Fibroblast of lung (primary cell): ENCODE measurements around the gene HES1. TPM values are rescaled to one million over a fixed set of nuclear protein-coding genes. Genes with fewer than 3 reads are reported as not detected.

Source experiments
- DNase-seq, 2 donors: peaks; one replicate each; pipeline versions ENCODE4 v3.0.0 to v3.0.0-alpha.2; 2010; ENCODE audit warnings: low read depth in 2 of 2
- H2AFZ ChIP-seq: 2 replicates; pipeline ENCODE4 v1.5.1; 2012; ENCODE audit warnings: low read length, control low read depth, inconsistent platforms
- H3K27ac ChIP-seq: 2 replicates; pipeline ENCODE4 v1.5.1; 2011; ENCODE audit warnings: low read length, control low read depth; ENCODE audit not compliant: insufficient read depth
- H3K27me3 ChIP-seq: 2 replicates; pipeline ENCODE4 v1.5.1; 2011; ENCODE audit warnings: mild to moderate bottlenecking, low read length; ENCODE audit not compliant: control insufficient read depth, insufficient read depth
- H3K36me3 ChIP-seq: 2 replicates; pipeline ENCODE4 v1.5.1; 2011; ENCODE audit warnings: low read length; ENCODE audit not compliant: control insufficient read depth, insufficient read depth
- H3K4me1 ChIP-seq: 2 replicates; pipeline ENCODE4 v1.5.1; 2011; ENCODE audit warnings: low read length; ENCODE audit not compliant: control insufficient read depth, insufficient read depth; ENCODE audit errors: extremely low read depth
- H3K4me2 ChIP-seq: 2 replicates; pipeline ENCODE4 v1.5.1; 2011; ENCODE audit warnings: low read length, control low read depth; ENCODE audit not compliant: insufficient read depth; ENCODE audit errors: extremely low read depth
- H3K4me3 ChIP-seq, 4 experiments: fragments of 200-600 bp in 1 of 4; sonication (generic) in 1 of 4; replicated peaks in 1 of 4; 2 replicates each; pipeline ENCODE4 v1.5.1; 2011 to 2016; ENCODE audit warnings: low read length in 4 of 4, low read depth in 3 of 4, mild to moderate bottlenecking in 3 of 4, control low read depth in 2 of 4, inconsistent platforms in 1 of 4, mixed read lengths in 1 of 4; ENCODE audit not compliant: insufficient read depth in 1 of 4; ENCODE audit errors: control extremely low read depth in 1 of 4
- H3K79me2 ChIP-seq: 2 replicates; pipeline ENCODE4 v1.5.1; 2012; ENCODE audit warnings: mild to moderate bottlenecking, low read length, inconsistent platforms; ENCODE audit not compliant: control insufficient read depth, insufficient read depth
- H3K9ac ChIP-seq: 2 replicates; pipeline ENCODE4 v1.5.1; 2011; ENCODE audit warnings: mild to moderate bottlenecking, low read length, control low read depth; ENCODE audit not compliant: insufficient read depth
- H3K9me3 ChIP-seq: 2 replicates; pipeline ENCODE4 v1.5.1; 2012; ENCODE audit warnings: low read depth, low read length; ENCODE audit not compliant: control insufficient read depth, insufficient read depth
- H4K20me1 ChIP-seq: 2 replicates; pipeline ENCODE4 v1.5.1; 2011; ENCODE audit warnings: low read length; ENCODE audit not compliant: control insufficient read depth, insufficient read depth; ENCODE audit errors: extremely low read depth
- EZH2 ChIP-seq: IDR thresholded peaks from 2 replicates; pipeline ENCODE4 v1.5.1; 2012; ENCODE audit warnings: low read length, control low read depth, mild to moderate bottlenecking; ENCODE audit errors: missing control alignments
- polyA plus RNA-seq, 2 donors: library from polyadenylated mRNA; depleted of rRNA in 1 of 2; stranded (reverse) in 1 of 2; unstranded in 1 of 2; fragments of >200 nt; gene quantifications; 2 replicates each; pipeline ENCODE4 v1.2.1, GENCODE V29; 2011 to 2012; ENCODE audit warnings: missing spikeins in 1 of 2
- total RNA-seq: library from RNA; depleted of rRNA; stranded (reverse); fragments of >200 nt; gene quantifications from 2 replicates; pipeline ENCODE4 v1.2.1, GENCODE V29; 2014
- TF ChIP-seq, protein P1 (sequence below), 2 donors: IDR thresholded peaks in 1 of 2; conservative IDR thresholded peaks in 1 of 2; 1 replicate in 1 of 2; 2 replicates in 1 of 2; pipeline ENCODE4 v1.5.1; 2011 to 2012; ENCODE audit warnings: low read length in 2 of 2, control low read depth in 1 of 2, inconsistent platforms in 1 of 2, low read depth in 1 of 2, mild to moderate bottlenecking in 1 of 2

The HES1 gene
- total and polyA plus RNA-seq, 2 donors (not counting 1 experiment from before 2014, with no cell fraction given), result 0.17 to 1.2 TPM

- H2AFZ ChIP-seq, result no peak overlapping the region
- TF ChIP-seq EZH2, result no peak
- TF ChIP-seq, protein P1, sequence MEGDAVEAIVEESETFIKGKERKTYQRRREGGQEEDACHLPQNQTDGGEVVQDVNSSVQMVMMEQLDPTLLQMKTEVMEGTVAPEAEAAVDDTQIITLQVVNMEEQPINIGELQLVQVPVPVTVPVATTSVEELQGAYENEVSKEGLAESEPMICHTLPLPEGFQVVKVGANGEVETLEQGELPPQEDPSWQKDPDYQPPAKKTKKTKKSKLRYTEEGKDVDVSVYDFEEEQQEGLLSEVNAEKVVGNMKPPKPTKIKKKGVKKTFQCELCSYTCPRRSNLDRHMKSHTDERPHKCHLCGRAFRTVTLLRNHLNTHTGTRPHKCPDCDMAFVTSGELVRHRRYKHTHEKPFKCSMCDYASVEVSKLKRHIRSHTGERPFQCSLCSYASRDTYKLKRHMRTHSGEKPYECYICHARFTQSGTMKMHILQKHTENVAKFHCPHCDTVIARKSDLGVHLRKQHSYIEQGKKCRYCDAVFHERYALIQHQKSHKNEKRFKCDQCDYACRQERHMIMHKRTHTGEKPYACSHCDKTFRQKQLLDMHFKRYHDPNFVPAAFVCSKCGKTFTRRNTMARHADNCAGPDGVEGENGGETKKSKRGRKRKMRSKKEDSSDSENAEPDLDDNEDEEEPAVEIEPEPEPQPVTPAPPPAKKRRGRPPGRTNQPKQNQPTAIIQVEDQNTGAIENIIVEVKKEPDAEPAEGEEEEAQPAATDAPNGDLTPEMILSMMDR (conservative IDR thresholded peaks at IDR 0.05 in 1 of 2, IDR thresholded peaks at IDR 0.05 in 1 of 2; ENCODE audit: low read depth in 1 of 2, low read length in 2 of 2), result no peak
- no peaks in the 10 kb centered on the region for H3K9me3 ChIP-seq
- H3K4me2 ChIP-seq, result no peak overlapping the region
- no peaks in the 10 kb centered on the region for H4K20me1 ChIP-seq
- no peaks in the 10 kb centered on the region for H3K79me2 ChIP-seq
- H3K9ac ChIP-seq, result no peak overlapping the region
- no peaks in the 10 kb centered on the region for H3K4me1 ChIP-seq
- no peak overlapping the region for H3K27ac ChIP-seq
- DNase-seq, result peak in 1 of 2 donors; percentile 3
- no peaks in the 10 kb centered on the region for H3K36me3 ChIP-seq
- H3K4me3 ChIP-seq, result no peak overlapping the region
- H3K27me3 ChIP-seq, result peaks cover 12% of the 10 kb centered on the region
Observed at GRCh38 chr3:194177141-194177540, 41.2 kb downstream of the HES1 start.

DNA sequence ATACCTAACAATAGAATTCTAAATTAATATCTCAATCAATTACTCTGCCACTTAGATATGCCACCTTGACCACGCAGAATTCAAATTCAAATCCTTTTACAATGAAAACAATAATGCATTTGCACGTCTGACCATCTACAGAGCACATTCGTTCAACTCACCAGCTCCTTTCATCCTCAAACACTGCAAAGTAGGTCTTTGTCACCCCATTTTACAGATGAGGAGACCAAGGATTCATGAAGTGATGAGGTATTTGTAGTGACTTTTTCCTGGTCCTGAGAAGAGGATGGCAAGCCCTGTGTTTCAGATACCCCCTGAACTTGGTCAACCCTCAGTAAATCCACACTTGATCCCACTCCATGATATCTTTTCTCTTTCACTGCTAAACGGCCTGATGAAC is 42.2 kb downstream of the HES1 start:
- H3K4me1 ChIP-seq, result no peaks in the 10 kb centered on the region
- H3K27ac ChIP-seq, result no peak overlapping the region
- H3K9ac ChIP-seq, result no peak overlapping the region
- no peaks in the 10 kb centered on the region for H4K20me1 ChIP-seq
- no peak overlapping the region for H3K4me2 ChIP-seq
- no peak overlapping the region for H3K4me3 ChIP-seq
- no peak for DNase-seq
- H3K36me3 ChIP-seq, result no peaks in the 10 kb centered on the region
- H3K79me2 ChIP-seq, result no peaks in the 10 kb centered on the region
- no peak for TF ChIP-seq EZH2
- TF ChIP-seq, protein P1 (conservative IDR thresholded peaks at IDR 0.05 in 1 of 2, IDR thresholded peaks at IDR 0.05 in 1 of 2; ENCODE audit: low read depth in 1 of 2, low read length in 2 of 2), result no peak
- no peaks in the 10 kb centered on the region for H3K9me3 ChIP-seq
- peaks cover 12% of the 10 kb centered on the region for H3K27me3 ChIP-seq
- no peak overlapping the region for H2AFZ ChIP-seq

GRCh38 chr3:194178669-194179068 is 42.7 kb downstream of the HES1 start:
- H3K9me3 ChIP-seq, result no peaks in the 10 kb centered on the region
- no peak overlapping the region for H3K4me2 ChIP-seq
- H3K27me3 ChIP-seq, result peaks cover 12% of the 10 kb centered on the region
- no peak overlapping the region for H3K4me3 ChIP-seq
- no peaks in the 10 kb centered on the region for H4K20me1 ChIP-seq
- no peaks in the 10 kb centered on the region for H3K4me1 ChIP-seq
- H3K9ac ChIP-seq, result no peak overlapping the region
- no peaks in the 10 kb centered on the region for H3K79me2 ChIP-seq
- no peak for TF ChIP-seq EZH2
- TF ChIP-seq, protein P1 (conservative IDR thresholded peaks at IDR 0.05 in 1 of 2, IDR thresholded peaks at IDR 0.05 in 1 of 2; ENCODE audit: low read depth in 1 of 2, low read length in 2 of 2), result no peak
- H3K27ac ChIP-seq, result no peak overlapping the region
- peak in 1 of 2 donors; percentile 12 for DNase-seq
- no peak overlapping the region for H2AFZ ChIP-seq
- no peaks in the 10 kb centered on the region for H3K36me3 ChIP-seq
